PC-9 (cell line): ENCODE data around the gene CITED4. TPM values are rescaled to one million over a fixed set of nuclear protein-coding genes. Genes with fewer than 3 reads are reported as not detected.

Experiments
- BruUV-seq: library from RNA; stranded (reverse); fragments of 400-500 nt; replicated peaks from 2 replicates; lab custom pipeline; 2021; lab: Mats Ljungman, UMichigan
- CTCF ChIA-PET: fragments of 300-600 bp; sonication (Branson Sonifier 250); formaldehyde crosslinking; loops from one replicate; lab custom pipeline; 2022; ENCODE audit warnings: antibody characterized with exemption; lab: Charles Lee
- POLR2A ChIA-PET: fragments of 300-600 bp; sonication (Branson Sonifier 250); formaldehyde crosslinking; loops from one replicate; lab custom pipeline; 2022; ENCODE audit warnings: antibody characterized with exemption; ENCODE audit not compliant: unreplicated experiment; lab: Charles Lee
- DNase-seq, 2 experiments: peaks; one replicate each; pipeline versions ENCODE4 v3.0.0 to v3.0.0-alpha.2; 2015 to 2022; ENCODE audit warnings: mixed read lengths in 1 of 2
- H2AFZ ChIP-seq: fragments of 200-600 bp; sonication (generic); 2 replicates; pipeline ENCODE4 v1.8.1; 2017; ENCODE audit warnings: antibody characterized with exemption
- H3F3A ChIP-seq: fragments of 200-600 bp; sonication (generic); 2 replicates; pipeline ENCODE4 v1.8.1; 2017; ENCODE audit warnings: antibody characterized with exemption, mild to moderate bottlenecking, low read depth; ENCODE audit not compliant: insufficient read depth
- H3K27ac ChIP-seq: fragments of 200-600 bp; sonication (generic); 2 replicates; pipeline ENCODE4 v1.6.1; 2016; ENCODE audit warnings: mixed run types
- H3K27me3 ChIP-seq: fragments of 200-600 bp; sonication (generic); 2 replicates; pipeline ENCODE4 v1.6.1; 2016; ENCODE audit warnings: low read depth, mixed run types; ENCODE audit not compliant: insufficient read depth
- H3K36me3 ChIP-seq: fragments of 200-600 bp; sonication (generic); 2 replicates; pipeline ENCODE4 v1.6.1; 2016; ENCODE audit warnings: low read depth, mixed run types
- H3K4me1 ChIP-seq: fragments of 200-600 bp; sonication (generic); replicated peaks from 2 replicates; pipeline ENCODE4 v1.6.1; 2016; ENCODE audit warnings: mixed run types; ENCODE audit not compliant: insufficient read depth
- H3K4me2 ChIP-seq: fragments of 200-600 bp; sonication (generic); 2 replicates; pipeline ENCODE4 v1.6.1; 2017; ENCODE audit warnings: mixed run types
- H3K4me3 ChIP-seq: fragments of 200-600 bp; sonication (generic); 2 replicates; pipeline ENCODE4 v1.6.1; 2016; ENCODE audit warnings: mixed run types
- H3K79me2 ChIP-seq: fragments of 200-600 bp; sonication (generic); 2 replicates; pipeline ENCODE4 v1.6.1; 2017; ENCODE audit warnings: low read depth, mixed run types
- H3K9me2 ChIP-seq: fragments of 200-600 bp; sonication (generic); 2 replicates; pipeline ENCODE4 v1.8.1; 2017; ENCODE audit warnings: mild to moderate bottlenecking; ENCODE audit not compliant: insufficient read depth
- H3K9me3 ChIP-seq: fragments of 200-600 bp; sonication (generic); 2 replicates; pipeline ENCODE4 v1.8.1; 2016; ENCODE audit warnings: low read depth; ENCODE audit not compliant: insufficient read depth
- H4K20me1 ChIP-seq: fragments of 200-600 bp; sonication (generic); 2 replicates; pipeline ENCODE4 v1.8.1; 2017; ENCODE audit not compliant: insufficient read depth
- CTCF ChIP-seq: fragments of 200-600 bp; sonication (generic); conservative IDR thresholded peaks from 2 replicates; pipeline ENCODE4 v1.6.1; 2017; ENCODE audit warnings: mixed run types, antibody characterized with exemption, mild to moderate bottlenecking, moderate library complexity
- EZH2 ChIP-seq: fragments of 200-600 bp; sonication (generic); IDR thresholded peaks from 2 replicates; pipeline ENCODE4 v1.8.0; 2017; ENCODE audit warnings: antibody characterized with exemption, low read depth
- intact Hi-C: fragments of 100-400 bp; cut with micrococcal nuclease; formaldehyde crosslinking; loops from one replicate; pipeline ENCODE4 v1.10.0; 2022; ENCODE audit not compliant: unreplicated experiment
- total RNA-seq: library from RNA; stranded (reverse); gene quantifications from 2 replicates; pipeline ENCODE4 v1.2.3, GENCODE V29; 2021

CITED4 gene
- total RNA-seq, 1 experiment from 2014 or later: 67.5 TPM

GRCh38 chr1:40838045-40838979 is 23.9 kb downstream of the CITED4 start:
- no peak overlapping the region for H3K27ac ChIP-seq
- H3K9me3 ChIP-seq: no peaks in the 10 kb centered on the region
- no peaks in the 10 kb centered on the region for H3K79me2 ChIP-seq
- no peaks in the 10 kb centered on the region for H3K36me3 ChIP-seq
- no peaks in the 10 kb centered on the region; the same call in 1 of the 2 replicates for H3K4me1 ChIP-seq
- H4K20me1 ChIP-seq: no peaks in the 10 kb centered on the region
- intact Hi-C loops: no loop called here
- no TSS peak for BruUV-seq
- H3K4me3 ChIP-seq: no peak overlapping the region
- no peak overlapping the region for H3K4me2 ChIP-seq
- CTCF ChIA-PET: no interaction called here
- DNase-seq: no peak
- TF ChIP-seq EZH2: no peak
- no peak for TF ChIP-seq CTCF
- no peak overlapping the region for H2AFZ ChIP-seq
- POLR2A ChIA-PET: no interaction called here
- no peaks in the 10 kb centered on the region for H3F3A ChIP-seq
- H3K9me2 ChIP-seq: no peaks in the 10 kb centered on the region
- H3K27me3 ChIP-seq: no peaks in the 10 kb centered on the region

GRCh38 chr1:40837601-40838000 is 24.6 kb downstream of the CITED4 start:
- intact Hi-C loops: no loop called here
- Histone ChIP-seq H3K9me2 (no peaks in the 10 kb centered on the region), H3K36me3 (no peaks in the 10 kb centered on the region), H3K4me1 (no peaks in the 10 kb centered on the region; the same call in 1 of the 2 replicates), H4K20me1 (no peaks in the 10 kb centered on the region), H3K27ac (no peak overlapping the region), H3K27me3 (no peaks in the 10 kb centered on the region), H3K9me3 (no peaks in the 10 kb centered on the region), H3K4me2 (no peak overlapping the region), H2AFZ (no peak overlapping the region), H3K79me2 (no peaks in the 10 kb centered on the region), H3K4me3 (no peak overlapping the region), H3F3A (no peaks in the 10 kb centered on the region)
- no peak for DNase-seq
- CTCF ChIA-PET: interaction anchor here (0.7 kb wide), 1 partner anchor 97 kb away, joined by 9 read pairs; no protein-coding TSS in a partner anchor
- TF ChIP-seq EZH2 (no peak), CTCF (no peak)
- POLR2A ChIA-PET: no interaction called here
- BruUV-seq: no TSS peak

GRCh38 chr1:40836283-40836682 is 25.9 kb downstream of the CITED4 start:
- Histone ChIP-seq H3K27me3 (no peaks in the 10 kb centered on the region), H3K9me2 (no peaks in the 10 kb centered on the region), H3K36me3 (no peaks in the 10 kb centered on the region), H3K79me2 (no peaks in the 10 kb centered on the region), H3K27ac (no peak overlapping the region), H3F3A (no peaks in the 10 kb centered on the region), H3K9me3 (no peaks in the 10 kb centered on the region), H2AFZ (no peak overlapping the region), H3K4me2 (no peak overlapping the region), H4K20me1 (no peaks in the 10 kb centered on the region), H3K4me3 (no peak overlapping the region), H3K4me1 (no peaks in the 10 kb centered on the region; the same call in 1 of the 2 replicates)
- TF ChIP-seq CTCF (no peak), EZH2 (no peak)
- no peak for DNase-seq
- no TSS peak for BruUV-seq
- intact Hi-C loops: no loop called here
- ChIA-PET CTCF (no interaction called here), POLR2A (no interaction called here)
